GM18505 (cell line): ENCODE measurements around the gene MAP4K4.

Experiments
- ATAC-seq: cut with Tn5 transposase; IDR thresholded peaks from one replicate; pipeline ENCODE4 v1.9.1; 2021; ENCODE audit not compliant: unreplicated experiment
- POLR2A ChIP-seq: IDR thresholded peaks from 4 replicates; pipeline ENCODE4 v1.6.1; 2011; ENCODE audit warnings: borderline replicate concordance; ENCODE audit not compliant: insufficient read depth, insufficient read length; ENCODE audit errors: extremely low read depth

The MAP4K4 gene

DNA sequence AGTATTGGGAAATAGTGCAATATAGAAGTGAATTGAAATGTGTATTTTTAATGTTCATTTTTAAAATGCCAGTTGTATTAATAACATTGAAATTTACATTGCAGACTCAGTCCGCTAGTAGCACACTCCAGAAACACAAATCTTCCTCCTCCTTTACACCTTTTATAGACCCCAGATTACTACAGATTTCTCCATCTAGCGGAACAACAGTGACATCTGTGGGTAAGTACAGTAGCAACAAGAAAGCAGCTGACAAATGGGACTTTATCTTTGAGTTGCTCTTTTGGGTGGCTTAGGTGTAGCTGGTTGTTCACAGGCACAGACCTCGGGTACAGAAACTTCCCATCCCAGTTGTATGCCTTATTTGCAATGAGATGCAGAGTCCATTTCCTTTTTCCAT lies 176.0 kb downstream of the MAP4K4 start:
- ATAC-seq: no peak
- no peak for TF ChIP-seq POLR2A

DNA sequence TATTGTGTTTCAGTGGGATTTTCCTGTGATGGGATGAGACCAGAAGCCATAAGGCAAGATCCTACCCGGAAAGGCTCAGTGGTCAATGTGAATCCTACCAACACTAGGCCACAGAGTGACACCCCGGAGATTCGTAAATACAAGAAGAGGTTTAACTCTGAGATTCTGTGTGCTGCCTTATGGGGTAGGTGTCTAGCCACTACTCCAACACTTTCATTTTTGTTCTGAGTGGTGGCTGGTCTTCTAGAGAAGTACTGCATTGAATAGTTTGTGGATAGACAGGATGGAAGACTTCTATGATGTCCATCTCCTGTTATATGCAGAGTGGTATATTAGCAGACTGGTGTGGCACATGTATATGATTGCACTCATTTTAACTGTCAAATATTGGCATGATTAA lies 176.6 kb downstream of the MAP4K4 start:
- TF ChIP-seq POLR2A: no peak

DNA sequence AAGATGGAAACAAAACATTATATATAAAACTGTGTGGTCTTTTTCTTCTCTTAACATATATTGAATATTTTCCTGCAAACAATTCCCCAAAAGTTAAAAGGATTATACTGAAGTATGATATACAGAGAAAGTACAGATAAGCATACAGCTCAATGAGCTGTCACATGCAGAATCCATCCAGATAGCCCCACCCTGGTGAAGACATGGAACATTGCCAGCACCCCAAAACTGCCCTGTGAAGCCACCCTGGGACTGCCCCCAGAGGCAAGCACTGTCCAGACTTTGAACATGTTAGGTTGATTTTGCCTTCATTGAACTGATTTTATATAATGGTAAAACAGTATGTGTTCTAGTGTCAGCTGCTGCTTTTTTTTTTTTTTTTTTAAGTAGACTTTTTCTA lies 182.0 kb downstream of the MAP4K4 start:
- no peak for ATAC-seq
- TF ChIP-seq POLR2A: no peak

More for the DNA sequence above, 176.6 kb downstream of the MAP4K4 start:
- ATAC-seq: no peak

DNA sequence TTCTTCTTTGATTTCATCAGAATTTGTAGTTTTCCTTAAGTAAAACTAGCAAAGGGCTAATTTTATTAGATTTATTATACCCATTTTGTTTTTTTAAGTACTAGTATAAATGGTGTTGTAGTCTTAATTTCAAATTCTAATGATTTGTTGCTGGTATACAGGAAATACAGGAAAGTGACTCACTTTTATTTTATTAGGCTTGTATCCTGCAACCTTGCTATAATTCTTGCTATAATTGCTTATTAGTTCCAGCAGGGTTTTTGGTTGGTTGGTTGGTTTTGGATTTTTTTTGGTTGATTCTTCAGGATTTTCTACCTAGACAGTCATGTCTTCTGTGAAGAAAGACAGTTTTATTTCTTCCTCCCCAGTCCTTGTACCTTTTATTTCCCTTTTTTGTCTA lies 183.6 kb downstream of the MAP4K4 start:
- no peak for ATAC-seq
- no peak for TF ChIP-seq POLR2A

DNA sequence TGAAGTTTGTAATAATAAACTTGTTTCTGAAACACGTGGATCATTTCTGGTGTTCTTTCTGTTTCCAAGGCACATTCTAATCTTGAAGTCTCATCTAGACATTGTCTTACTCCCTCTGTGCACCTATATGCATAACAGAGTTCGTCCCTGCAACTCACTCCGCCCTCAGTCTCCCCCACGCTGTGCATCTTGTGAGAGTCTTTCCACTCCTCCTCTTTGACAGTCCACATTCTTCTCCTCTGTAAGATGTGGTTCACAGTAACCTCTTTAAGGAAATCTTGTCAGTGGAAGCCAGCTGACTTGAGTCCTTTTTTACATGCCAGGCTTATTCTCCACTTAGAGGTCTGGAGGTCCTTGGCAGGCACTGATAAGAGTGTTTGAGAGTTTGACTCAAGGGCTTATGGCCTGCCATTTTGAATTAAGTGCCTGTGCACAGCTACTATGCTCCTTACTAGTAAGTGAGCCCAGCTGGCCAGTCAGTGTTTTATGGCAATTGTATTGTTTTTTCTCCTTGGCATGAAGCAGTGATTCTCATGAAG lies 185.3 kb downstream of the MAP4K4 start:
- no peak for TF ChIP-seq POLR2A
- no peak for ATAC-seq

DNA sequence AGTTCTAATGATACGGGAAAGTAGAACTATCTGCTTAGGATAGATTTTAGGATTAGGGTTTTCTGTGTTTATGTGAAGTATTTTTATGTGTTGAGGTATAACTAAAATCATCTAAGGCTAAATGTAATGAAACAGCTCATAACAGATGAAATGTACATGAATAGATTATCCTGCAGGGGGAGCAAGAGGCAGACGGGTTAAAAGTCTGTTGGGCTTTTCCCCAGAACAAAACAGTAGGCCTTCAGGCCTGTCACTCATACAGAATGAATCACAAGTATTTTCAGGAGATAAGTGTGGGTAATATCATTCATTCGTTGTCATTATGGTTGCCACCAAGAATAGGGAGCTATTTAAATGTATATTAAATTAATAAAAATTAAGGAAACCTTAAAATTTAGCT lies 186.4 kb downstream of the MAP4K4 start:
- no peak for TF ChIP-seq POLR2A
- no peak for ATAC-seq

DNA sequence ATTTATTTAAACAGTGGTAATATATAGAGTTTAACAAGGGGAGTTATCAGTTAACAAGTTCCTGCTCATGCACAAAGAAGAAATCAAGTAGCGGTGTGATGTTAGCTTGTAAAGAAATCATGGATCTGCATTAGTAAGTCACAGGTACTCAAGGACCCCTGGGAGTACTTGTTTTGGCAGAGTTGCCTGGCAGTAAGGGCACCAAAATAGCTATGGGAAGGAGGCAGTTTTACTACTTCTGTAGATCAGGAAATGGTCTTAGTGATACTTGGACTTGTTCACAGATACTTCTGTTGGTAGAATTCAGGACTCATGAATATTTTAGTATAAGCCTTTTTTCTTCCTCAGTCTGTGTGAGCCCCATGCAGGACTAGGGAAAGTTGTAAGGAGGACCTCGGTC lies 186.9 kb downstream of the MAP4K4 start:
- no peak for ATAC-seq

DNA sequence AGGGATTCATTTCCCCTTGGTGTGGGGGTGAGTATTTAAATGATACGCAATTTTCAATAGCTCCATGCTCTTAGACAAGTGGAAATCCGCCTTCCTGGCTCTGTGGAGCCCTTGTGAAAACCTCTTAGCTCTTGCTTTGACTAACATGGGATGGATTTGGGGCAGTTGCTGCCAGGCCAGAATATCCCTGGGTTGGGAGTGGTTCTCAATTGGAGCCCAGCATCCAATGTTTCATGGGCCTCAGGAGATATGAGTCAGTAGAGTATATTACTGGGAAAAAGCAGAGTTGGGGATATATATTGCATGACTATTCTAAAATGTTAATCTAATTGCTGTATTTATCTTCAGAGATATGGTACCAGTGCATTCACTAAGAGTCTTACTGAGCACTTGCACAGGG lies 189.8 kb downstream of the MAP4K4 start:
- ATAC-seq: no peak
- TF ChIP-seq POLR2A: no peak

More for the DNA sequence above, 186.9 kb downstream of the MAP4K4 start:
- TF ChIP-seq POLR2A: no peak

DNA sequence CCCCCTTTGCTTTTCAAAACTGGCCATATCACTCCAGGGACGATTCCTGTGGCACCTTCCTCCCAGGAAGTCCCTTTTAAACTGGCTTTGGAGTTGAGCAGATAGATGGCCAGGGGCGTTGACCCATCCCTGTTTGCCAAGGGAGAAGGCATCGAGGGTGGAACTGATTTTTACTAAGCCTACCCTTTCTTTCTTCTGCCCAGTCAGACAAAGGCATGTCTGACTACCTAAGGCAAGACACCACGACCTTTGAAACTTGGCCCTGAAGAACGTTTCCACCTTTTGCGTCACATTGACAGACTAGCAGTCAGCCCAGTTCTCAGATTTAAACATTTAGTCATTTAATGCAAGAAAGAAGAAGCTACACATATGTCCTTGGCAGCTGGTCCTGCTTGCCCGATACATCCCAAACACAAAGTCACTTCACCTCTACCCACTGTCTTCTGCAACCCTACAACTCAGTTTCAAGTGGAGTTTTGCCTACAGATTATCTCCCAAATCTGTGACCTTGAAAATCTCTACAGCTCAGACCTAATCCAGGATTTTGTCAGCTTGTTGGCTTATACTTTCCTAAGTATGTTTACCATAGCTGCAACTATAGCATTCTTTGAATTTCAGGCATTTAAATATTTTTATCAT lies 192.1 kb downstream of the MAP4K4 start:
- TF ChIP-seq POLR2A: no peak
- no peak for ATAC-seq

DNA sequence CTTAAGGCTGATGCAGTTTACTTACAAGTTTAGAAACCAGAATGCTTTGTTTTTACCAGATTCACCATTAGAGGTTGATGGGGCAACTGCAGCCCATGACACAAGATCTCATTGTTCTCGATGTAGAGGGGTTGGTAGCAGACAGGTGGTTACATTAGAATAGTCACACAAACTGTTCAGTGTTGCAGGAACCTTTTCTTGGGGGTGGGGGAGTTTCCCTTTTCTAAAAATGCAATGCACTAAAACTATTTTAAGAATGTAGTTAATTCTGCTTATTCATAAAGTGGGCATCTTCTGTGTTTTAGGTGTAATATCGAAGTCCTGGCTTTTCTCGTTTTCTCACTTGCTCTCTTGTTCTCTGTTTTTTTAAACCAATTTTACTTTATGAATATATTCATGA lies 194.9 kb downstream of the MAP4K4 start:
- ATAC-seq: no peak
- TF ChIP-seq POLR2A: no peak

DNA sequence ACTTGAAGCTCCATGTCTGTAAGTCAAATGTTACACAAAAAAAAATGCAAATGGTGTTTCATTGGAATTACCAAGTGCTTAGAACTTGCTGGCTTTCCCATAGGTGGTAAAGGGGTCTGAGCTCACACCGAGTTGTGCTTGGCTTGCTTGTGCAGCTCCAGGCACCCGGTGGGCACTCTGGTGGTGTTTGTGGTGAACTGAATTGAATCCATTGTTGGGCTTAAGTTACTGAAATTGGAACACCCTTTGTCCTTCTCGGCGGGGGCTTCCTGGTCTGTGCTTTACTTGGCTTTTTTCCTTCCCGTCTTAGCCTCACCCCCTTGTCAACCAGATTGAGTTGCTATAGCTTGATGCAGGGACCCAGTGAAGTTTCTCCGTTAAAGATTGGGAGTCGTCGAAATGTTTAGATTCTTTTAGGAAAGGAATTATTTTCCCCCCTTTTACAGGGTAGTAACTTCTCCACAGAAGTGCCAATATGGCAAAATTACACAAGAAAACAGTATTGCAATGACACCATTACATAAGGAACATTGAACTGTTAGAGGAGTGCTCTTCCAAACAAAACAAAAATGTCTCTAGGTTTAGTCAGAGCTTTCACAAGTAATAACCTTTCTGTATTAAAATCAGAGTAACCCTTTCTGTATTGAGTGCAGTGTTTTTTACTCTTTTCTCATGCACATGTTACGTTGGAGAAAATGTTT lies 196.3 kb downstream of the MAP4K4 start:
- TF ChIP-seq POLR2A: no peak

DNA sequence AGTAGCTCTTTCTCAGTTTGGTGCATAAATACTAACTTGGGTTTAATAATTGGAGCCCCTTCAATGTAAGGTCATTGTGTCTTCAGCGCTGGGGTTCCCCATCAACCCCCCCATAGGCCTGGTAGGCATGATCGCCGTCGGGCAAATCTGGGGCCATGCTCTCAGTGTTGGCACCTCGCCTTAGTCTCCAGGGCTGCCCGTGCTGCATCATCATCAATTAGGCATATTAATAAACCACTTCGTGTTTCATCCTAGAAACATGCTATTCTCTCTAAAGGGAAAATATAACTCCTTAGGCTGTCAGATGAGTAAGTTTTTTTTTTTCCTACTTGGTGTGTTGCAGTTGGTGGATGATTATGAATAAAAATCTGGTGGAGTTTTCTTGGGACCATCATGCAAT lies 197.5 kb downstream of the MAP4K4 start:
- no peak for TF ChIP-seq POLR2A

More for the DNA sequence above, 196.3 kb downstream of the MAP4K4 start:
- no peak for ATAC-seq

DNA sequence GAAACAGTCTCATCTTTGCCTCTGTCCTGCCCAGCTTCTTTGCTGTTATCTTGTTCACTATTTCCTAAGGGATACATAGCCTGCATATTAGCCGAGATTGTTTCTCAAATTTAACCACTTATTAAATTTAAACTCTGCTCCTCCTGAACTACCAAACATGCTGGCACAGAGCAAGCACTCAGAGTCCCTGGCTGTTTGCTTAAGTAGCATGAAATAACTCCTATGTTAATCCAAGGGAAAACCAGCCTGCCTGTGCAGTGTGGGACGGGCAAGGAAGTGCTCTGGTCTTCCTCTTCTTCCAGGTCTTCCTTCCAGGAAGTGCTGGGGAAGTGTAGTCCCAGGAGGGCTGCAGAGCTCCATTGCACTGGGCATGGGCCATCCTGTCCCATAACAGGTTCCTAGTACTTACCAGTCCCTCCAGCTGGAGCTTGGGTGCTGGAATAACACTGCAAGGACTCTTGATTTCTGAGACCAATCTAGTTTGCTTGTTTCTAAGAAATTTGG lies 198.4 kb downstream of the MAP4K4 start:
- TF ChIP-seq POLR2A: no peak
- ATAC-seq: no peak

More for the DNA sequence above, 197.5 kb downstream of the MAP4K4 start:
- ATAC-seq: no peak

DNA sequence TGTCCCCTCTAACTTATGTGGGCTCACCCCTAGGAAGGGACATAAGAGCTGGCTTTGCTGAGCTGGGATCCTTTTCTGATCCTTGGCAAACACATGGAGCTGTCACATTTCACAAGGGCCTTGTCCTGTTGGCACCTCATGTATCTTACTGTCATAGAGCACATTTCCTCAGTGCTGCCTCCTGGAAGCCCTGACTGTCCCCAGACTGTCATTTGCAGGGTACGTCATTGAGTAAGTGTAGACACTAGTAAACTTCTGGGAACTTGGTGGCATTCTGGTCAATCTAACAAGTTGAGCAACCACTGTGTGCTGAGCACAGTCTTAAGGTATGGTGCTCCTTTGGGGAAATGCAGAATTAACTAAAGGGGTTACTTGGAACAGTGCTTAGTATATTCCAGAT lies 199.8 kb downstream of the MAP4K4 start:
- no peak for ATAC-seq
- TF ChIP-seq POLR2A: no peak

DNA sequence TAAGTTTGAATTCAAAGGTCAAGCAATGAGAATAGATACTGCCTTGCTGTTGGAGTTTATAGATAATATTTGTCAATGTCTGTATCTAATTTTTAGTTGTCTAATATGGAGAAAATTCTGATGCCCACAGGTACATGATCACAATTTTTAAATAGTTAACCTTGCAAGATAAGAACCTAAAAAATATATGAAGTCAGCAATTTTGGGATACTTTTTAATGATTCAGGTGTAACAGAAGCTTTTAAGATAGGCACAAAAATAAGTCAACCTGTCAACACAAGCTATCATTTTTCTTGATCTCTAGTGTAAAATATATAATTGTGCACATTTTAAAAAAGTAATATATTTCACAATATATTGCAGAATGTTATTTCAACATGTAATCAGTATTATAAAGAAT lies 201.8 kb downstream of the MAP4K4 start:
- no peak for TF ChIP-seq POLR2A
- no peak for ATAC-seq

DNA sequence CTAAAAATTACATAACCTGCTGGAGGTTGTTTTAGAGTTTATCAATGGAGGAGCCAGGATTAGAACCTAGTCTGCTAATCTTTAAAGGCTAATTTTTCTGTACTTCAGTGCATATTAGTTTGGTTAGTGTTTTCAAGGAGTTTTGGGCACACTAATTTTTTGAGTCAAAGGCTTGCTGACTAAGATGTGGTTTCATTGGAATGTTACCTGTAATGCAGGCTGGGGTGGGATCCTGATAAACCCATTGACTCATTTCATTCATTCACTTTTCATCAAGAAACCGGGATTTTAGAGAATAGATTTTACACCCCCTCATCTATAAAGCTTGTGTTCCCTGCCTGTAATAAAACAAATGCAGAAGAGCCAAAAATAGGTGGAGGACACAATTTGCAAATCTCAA lies 202.4 kb downstream of the MAP4K4 start:
- no peak for ATAC-seq
- no peak for TF ChIP-seq POLR2A
